ENCODE results near the gene NUDT4.
"Not testable (repeated sequence)": the region's sequence is repeated elsewhere in the genome, so short reads cannot be mapped to it uniquely, and the experiment has no call there.

Gene NUDT4

DNA sequence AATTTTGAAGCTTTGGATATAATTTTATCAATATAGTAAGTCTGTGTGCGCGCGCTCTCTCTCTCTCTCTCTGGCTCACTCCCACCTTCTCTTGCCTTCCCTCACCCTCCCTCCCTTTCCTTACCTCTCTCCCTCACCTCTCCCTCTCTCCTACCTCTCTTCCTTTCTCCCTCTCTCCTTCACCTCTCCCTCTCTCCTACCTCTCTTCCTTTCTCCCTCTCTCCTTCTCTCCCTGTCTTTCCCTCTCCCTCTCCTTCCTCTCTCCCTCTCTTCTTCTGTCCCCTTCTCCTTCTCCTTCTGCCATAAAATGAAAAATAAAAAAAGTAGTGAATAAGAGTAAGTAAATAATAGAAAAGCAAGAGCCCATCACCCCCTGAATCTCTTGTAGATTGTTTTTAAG, 9.0 kb upstream of the NUDT4 start:
- no peak for DNase-seq

DNA sequence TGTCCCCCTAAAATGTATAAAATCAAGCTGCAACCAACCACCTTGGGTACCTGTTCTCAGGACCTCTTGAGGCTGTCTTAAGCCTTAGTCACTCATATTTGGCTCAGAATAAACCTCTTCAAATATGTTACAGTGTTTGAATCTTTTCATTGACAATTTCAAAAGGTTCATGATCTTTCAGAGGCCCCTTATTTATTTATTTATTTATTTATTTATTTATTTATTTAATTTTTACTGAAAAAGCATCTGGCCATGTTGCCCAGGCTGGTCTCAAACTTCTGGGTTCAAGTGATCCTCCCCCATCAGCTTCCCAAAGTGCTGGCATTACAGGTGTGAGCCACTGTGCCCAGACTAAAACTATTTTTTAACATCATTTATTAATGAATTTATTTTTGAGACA, 8.2 kb upstream of the NUDT4 start:
- DNase-seq: no peak

DNA sequence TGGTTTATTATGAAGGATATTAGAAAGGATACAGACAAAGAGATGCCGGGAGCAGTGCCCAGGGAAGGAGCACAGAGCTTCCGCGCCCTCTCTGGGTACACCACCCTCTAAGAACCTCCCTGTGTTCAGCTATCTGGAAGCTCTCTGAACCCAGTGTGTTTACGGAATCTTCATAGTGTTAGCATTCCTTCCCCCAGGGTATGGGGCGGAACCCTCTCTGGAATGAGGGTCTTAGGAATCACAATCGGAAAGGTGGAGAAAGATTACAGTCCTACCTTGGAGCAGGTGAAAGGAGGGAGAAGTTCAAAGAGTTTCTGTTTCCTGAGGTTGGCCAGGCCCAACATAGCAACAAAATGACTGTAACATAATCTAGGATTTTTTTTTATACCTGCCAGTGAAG, 6.8 kb upstream of the NUDT4 start:
- DNase-seq: no peak

DNA sequence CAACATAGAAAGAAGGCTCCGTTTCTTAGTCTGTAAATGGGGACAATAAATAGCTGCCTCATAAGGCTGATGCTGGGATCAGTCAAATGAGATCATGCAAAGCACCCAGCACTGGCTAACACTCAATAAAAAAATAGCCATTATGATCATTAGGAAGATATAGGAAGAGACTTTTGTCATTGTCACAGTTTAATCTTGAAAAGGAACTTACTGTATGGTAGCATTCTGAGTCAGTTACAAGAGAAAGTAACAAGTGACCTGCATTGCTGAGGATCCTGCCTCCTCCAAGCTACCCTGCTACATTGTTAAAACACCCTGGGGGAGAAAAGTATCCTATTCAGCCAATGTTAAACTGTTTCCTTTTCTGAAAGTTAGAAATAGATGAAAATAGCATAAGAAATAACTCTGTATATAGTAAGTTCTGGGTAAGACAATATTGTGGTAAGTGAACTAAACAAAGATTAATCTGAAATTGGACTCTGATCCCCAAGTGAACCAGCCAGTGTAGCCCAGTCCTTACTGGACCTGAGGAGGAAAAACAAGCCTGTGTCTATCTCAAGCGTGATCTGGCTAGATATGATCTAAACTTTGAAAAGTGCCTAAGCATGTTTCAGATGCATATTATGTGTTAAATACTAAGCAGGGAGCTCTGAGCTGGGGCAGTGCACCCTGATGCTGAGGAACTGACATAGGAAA, 3.6 kb upstream of the NUDT4 start:
- DNase-seq: peak in 1 of 5 donors; percentile 15

DNA sequence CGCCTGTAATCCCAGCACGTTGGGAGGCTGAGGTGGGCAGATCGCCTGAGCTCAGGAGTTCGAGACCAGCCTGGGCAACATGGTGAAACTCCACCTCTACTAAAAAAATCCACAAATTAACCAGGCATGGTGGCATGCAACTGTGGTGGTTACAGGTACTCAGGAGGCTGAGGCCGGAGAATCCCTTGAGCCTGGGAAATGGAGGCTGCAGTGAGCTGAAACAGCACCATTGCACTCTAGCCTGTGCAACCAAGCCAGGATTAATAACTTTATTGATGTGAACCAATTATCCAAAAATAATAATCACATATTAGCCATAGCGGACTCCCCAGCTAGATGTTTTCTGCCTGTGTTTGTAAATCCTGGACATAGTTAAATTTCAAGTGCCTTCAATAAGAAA, 1.8 kb upstream of the NUDT4 start:
- DNase-seq: no peak

DNA sequence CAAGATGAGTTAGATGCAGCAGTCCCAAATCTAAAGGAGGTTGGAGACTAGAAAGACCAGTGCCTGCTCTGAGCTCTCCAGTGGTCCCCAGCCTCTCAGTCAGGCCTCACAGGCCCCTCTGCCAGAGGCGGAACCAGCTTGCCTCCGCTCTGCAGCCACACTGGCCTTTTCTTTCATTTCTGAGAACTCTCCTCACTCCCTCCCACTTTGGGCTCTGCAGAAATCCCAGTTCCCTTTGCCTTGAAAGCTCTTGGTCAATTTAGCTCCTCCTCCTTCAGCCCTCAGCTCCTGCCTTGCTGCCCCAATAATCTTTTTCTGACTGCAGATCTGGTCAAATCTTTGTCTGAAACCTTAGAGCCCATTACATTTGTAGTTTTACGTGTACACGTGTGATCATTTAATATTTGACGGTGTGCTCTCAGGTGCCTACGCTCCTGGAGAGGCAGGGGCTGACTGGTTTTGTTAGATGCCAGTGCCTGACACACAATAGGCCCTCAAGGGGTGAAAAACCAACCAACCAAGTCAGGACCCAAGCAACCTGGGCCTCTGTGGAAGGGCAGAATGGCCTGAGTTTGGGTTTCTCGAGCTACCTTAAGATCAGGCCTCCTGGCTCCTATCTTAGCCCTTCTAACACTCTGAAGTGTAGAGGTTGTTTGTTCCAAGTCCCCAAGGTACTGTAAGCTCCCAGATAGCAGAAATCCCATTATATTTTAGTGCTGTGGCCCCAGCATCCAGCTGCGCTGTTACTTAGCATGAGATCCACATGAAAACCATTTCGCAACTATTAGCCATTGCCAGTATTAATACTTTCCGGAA, 1.1 kb upstream of the NUDT4 start:
- no peak for DNase-seq

DNA sequence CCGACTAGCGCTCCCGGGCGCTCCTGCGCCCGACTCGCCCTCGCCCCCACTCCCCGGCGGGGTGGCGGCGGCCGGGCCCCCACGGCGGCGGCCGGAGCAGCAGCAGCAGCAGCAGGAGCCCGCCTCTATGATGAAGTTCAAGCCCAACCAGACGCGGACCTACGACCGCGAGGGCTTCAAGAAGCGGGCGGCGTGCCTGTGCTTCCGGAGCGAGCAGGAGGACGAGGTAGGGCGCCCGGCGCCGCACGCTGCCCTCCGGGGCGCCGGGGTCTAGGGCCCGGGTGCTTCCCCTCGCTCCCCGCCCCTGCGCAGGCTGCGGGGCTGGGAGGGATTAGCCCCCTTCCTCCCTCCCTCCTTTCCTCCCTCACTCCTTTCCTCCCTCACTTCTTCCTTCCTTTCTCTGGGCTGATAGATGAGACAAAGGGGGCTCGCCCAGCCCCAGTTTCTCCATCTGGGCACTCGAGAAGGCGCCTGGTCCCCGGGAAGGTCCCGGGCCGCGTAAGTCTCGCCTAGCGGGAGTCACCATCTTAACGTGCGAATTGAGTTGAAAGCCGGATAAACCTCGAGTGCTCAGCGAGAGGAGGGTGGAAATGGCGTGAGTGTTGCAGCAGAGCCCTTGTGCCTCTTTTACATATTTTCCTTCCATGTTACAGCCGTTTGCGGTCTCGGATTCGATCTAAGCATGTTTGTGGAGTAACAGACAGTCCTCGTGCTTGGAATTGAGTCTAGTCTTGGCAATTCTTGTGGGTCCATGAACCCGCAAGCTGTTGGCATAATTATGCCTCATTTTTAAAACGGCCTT, 672 bp downstream of the NUDT4 start:
- peak; percentile 11 to 74 (median 44) for DNase-seq

DNA sequence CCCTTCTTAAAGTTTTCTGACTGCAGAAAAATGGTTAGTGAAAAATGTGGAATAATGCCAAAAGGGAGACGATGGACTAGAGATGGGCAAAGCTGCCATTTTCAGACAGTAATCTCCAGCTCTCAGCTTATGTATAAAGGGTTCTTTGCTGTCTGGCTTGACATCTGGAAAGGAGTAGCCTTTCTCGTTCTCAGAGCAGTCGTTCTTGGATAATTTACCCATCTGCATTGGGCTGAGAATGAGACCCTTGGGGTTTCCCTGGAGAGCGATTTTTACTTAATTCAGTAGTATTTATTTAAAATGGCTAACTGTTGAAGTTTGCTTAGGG, 1.2 kb downstream of the NUDT4 start:
- DNase-seq: no peak

DNA sequence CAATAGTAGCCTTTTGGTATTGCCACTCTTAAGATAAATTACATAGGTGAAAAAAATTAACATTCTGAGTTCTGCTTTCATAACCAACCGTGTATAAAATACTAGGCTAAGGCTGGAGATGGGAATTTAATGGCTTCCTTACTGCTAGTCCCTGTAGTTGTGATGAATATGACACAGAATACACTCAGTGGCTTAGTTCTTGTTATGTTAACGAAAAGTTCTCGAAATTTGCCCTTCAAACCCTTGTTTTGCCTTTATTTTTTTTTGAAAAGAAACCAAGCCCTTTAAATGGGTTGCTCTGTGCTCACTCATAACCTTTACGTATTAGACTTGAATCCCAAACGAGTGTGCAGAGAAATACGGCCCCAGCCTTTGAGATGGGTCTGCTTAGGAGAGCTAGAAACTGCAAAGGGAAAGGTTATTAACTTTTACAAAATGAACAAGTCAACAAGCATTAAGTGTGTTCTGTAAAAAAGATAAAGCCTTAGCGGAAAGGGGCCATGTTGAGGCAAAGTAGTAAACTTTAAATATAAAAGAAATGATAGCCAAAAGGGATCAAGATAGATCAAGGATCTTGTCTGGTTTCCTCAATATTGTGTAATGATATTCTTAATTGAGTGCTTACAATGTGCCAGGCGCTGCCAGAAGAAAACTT, 1.7 kb downstream of the NUDT4 start:
- DNase-seq: peak in 1 of 5 donors; percentile 6

DNA sequence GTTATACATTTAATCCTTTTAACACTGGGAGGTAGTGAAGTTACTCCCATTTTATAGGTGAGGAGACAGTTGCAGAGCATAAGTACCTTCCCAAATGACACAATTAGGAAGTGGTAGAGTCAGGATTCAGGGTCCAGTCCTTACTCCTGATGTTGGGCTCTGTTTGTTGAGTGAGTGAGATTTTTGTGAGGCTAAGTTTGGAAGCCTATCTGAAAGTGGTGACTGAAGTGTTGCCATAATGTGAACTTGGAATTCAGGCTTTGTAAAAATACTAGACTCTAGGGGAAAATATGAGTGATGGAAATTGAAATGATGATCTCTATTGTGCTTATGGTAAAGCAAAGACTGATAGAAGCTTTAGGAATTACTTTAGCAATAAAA, 2.2 kb downstream of the NUDT4 start:
- no peak for DNase-seq

DNA sequence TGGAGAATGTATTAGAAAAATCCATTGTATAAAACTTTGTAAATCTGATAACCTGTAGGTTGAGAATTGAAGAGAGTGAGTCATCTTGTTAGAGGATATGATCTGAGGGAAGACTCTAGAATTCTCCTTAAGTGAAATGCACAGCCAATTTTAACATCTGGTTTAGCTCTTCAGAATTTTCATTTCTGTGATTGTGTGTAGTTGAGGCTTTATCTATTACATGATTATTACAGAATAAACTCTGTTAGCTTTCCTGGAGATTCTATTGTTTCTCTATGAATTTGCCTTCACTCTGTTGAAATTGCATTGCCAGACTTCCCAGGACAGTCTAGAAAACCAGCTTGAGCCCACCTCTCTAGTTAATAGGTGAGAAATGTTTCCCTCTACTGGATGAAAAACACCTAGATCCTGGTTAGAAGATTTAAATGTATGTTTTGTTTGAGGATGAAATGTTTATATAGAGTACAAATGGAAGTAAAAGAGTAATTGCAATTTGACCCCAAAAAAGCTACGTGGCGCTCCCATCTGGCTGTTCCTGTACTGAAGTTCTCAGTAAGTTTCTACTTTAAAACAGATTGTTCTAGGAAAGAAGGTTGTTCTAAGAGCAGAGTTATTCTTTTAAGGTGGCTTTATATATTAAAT, 2.9 kb downstream of the NUDT4 start:
- peak in 1 of 5 donors; percentile 9 for DNase-seq

DNA sequence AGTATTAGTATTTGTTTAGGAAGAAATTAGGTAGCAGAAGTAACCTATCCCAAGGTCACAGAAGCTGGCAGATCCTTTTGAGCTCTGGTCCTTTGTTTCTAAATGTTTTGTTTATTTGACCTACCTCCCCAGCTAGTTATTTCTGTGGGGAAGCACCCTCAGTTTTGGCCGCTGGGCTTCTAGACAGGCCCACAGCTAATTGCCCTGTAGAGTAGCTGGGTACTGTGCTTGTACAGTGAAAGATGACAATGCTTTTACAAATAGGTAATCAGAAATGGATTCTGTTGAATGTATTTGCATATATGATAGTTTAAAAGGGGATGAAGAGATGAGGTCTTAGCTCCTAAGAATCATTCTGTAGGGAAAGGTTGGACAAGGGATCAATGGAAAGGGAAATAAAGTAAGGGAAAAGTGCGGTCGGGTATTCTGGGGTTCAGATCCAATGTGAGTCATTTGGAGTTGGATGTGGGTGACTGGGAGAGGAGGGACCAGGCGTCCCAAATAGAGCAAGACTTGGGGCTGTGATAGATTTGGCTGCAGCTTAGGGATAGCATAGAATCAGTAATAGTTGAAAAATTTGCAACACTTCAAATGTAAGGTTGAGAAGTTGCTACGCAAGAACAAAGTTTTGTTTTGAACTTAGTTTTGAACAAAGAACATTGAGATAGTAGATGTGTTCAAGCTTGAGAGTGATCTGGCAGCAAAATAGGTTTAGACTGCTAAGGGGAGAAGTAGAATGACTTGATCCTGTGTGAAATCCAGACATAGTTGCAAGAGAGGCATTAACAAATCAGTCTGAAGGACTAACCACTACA, 3.6 kb downstream of the NUDT4 start:
- no peak for DNase-seq

DNA sequence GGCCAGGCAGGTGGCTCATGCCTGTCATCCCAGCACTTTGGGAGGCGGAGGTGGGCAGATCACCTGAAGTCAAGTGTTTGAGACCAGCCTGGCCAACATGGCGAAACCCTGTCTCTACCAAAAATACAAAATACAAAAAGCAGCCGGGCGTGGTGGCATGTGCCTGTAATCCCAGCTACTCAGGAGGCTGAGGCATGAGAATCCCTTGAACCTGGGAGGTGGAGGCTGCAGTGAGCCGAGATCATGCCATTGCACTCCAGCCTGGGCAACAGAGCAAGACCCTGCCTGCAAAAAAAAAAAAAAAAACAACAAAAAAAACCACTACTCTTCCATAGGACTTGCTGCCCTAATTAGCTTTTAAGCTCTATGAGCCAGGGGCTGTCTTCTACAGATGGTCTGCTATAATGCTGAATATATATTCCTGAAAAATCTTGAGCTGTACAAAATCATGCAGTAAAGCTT, 4.3 kb downstream of the NUDT4 start:
- not testable (repeated sequence) for DNase-seq

DNA sequence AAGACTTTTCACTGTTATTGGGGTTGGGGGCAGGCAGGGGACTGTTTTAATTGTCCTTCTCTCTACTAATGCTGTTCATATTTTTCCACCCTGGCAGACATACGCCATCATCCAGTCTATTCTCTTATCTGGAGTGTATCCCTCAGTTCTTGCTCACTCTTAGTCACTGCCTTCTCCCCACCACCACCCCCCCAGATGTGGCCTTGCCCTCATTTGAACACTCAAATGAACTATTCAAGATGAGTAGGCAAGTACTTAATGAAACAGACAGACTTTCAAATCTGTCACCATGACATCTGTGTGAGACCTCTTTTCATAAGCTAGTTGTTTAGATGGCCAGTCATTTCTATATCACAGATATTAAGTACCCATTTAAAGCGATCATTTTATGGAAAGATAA, 10.1 kb downstream of the NUDT4 start:
- peak in 1 of 5 donors; percentile 10 for DNase-seq

DNA sequence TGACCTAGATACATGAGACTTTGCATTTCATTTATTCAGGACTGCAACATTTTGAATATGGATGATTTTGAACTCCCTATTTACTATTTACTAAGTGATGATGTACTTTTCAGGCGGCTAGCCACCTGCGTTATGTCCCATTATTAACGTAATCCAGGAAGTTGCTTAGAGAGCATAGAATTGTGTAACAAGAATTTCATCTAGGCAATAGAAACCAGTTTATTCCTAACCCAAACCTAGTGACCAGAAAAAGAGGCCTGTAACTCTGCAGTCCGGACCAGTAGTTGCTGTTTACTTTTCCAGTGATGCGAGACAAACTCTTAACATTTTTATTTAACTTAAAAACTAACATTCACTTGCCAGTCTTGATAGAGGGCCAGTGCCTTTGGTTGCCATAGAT, 12.3 kb downstream of the NUDT4 start:
- no peak for DNase-seq

DNA sequence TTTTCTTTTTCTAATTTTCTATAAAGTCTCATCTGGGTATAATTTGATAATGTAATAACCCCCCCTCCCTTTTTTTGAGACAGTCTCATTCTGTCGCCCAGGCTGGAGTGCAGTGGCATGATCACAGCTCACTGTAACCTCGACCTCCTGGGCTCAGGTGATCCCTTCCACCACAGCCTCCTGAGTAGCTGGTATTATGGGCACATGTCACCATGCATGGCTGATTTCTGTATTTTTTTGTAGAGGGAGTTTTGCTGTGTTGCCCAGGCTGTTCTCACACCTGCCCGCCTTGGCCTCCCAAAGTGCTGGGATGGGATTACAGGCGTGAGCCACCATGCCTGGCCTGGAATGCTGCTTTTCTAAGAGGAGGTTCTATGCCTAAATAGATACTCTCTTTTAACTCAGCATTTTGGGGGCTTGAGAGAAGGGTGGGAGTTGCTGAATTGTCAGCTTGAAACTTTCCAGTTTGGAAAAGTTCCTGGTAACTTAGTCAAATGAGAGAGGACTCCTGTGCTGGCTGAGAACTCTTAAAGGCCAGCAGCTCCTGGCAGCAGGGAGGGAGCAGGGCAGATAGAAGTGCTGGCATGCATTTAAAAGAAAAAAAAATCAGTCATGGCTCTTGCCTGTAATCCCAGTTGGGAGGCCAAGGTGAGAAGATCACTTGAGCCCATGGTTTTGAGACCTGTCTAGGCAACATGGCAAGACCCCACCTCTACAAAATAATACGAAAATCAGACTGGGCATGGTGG, 13.0 kb downstream of the NUDT4 start:
- no peak for DNase-seq

DNA sequence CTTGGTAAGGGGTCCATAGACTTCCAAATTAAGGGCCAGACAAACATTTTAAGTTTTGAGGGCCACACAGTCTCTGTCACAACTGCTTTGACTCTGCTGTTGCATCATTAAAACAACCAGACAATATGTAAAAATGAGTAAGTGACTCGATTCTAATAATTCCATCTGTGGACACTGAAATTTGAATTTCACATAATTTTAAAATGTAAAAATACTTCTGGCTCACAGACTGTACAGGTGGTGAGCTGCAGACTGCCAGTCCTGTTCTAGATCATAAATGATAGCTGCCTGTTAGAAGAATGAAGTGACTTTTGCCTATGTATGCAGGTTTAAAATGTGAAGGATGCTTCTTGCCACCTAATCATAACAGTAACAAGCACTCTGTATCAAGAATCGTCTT, 15.7 kb downstream of the NUDT4 start:
- no peak for DNase-seq

DNA sequence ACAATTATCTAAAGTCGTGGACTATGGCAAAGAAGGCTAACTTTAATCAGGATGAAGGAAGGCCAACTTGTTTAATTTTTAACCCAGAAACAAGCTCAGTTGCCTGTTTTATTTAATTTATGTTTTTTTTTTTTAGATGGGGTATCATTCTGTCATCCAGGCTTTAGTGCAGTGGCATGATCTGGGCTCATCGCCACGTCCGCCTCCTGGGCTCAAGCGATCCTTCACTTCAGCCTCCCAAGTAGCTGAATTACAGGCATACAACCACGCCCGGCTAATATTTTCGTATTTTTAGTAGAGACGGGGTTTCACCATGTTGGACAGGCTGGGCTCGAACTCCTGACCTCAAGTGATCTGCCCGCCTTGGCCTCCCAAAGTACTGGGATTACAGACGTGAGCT, 19.7 kb downstream of the NUDT4 start:
- DNase-seq: no peak

DNA sequence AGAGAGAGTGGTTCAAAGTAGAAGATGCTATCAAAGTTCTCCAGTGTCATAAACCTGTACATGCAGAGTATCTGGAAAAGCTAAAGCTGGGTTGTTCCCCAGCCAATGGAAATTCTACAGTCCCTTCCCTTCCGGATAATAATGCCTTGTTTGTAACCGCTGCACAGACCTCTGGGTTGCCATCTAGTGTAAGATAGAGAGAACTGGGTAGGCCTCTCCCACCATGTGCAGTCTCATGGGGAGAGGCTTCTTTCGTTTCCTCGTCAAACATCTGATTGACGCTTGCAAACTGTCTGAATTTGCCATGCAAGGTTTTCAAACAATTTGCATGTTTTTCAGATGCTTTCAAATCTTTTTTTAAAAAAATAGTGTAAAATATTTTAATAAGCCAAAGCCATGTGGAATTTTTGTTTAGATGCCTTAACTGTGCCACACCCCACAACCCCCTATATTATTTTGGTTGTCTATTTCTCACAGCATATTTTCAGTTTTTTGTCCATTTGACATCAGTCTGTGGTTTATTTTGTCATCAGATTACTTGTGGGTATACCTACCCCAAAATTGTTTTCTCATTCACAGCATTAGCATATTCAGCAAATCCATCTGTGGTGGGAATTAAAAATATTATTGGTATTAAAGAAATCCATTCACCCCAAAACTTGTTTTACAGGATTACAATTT, 21.6 kb downstream of the NUDT4 start:
- not testable (repeated sequence) for DNase-seq
